ENCODE results near the gene CPNE5. TPM values are rescaled to one million over a fixed set of nuclear protein-coding genes. Genes with fewer than 3 reads are reported as not detected.

CPNE5 gene
- total RNA-seq, 1 experiment from 2014 or later, result 0.59 TPM

DNA sequence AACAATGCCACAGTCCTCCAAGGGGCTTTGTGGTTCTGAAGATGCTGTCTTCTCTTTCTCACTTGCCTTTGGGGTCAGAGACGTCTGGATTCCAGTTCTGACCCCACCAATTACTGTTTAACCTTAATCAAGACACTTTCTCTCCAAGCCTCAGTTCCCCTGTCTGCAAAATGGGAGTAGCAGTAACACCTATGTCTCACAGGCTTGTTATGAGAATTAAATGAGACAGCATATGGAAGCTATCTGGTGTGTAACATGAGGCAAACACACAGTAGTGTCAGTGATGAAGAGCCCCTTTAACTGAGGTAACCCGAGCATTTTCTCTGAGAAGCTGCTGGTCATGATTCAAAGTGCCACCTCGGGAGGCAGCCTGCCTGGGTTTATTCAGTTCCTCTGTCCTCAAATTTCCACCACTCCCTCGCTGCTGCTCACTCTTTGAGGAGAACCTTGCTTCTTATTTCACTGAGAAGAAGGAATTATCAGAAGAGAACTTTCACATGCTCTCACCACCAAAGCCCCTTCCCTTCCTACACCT lies 23.7 kb upstream of the CPNE5 start:
- Histone ChIP-seq H3K36me3 (peaks cover 37% of the 10 kb centered on the region), H3K27me3 (no peaks in the 10 kb centered on the region), H3K9me3 (no peaks in the 10 kb centered on the region), H3K4me3 (no peak overlapping the region)
- DNase-seq, result no peak

DNA sequence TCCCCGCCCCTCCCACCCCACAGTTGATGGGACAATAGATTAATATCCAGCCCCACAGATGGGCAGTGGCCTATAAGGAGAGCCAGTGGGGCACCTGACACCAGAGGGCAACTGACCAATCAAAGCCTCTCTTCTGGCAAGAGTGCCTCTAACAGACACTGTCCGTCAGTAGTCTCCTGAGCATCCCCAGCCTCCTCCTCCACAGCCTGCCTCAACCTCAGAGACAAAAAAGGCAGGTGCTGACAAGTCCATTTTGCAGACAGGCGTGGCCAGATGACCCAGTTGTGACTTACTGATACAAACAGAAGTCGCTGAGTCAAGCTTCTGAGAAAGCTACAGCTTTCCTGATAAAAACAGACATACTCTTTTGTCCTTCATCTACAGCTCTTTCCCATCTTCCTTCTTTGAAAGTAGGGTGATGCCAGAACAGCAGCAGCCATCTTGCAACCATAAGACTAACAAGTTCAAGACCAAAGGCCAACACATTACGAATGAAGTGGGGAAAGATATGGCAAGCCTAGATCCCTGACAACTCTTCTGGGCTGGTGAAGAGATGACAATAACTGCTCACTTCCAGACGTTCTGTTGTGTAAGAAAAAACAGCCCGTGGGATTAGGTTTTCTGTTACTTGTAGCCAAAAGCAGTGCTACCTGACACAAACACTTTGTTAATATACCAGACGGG lies 23.1 kb upstream of the CPNE5 start:
- Histone ChIP-seq H3K27me3 (no peaks in the 10 kb centered on the region), H3K36me3 (peaks cover 35% of the 10 kb centered on the region), H3K4me3 (no peak overlapping the region), H3K9me3 (no peaks in the 10 kb centered on the region)
- DNase-seq, result no peak

DNA sequence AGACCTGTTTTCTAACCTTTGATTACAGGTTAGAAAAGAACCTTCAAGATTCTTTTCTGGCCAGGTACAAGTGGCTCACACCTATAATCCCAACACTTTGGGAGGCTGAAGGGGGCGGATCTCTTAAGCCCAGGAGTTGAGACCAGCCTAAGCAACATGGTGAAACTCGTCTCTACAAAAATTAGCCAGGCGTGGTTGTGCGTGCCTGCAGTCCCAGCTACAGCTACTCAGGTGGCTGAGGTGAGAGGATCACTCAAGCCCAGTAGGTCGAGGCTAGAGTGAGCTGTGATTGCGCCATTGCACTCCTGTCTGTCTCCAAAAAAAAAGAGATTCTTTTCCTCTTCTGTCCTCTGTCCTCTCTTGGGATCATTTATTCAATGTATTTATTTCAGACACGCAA lies 20.9 kb upstream of the CPNE5 start:
- no peak for DNase-seq
- H3K27me3 ChIP-seq, result no peaks in the 10 kb centered on the region
- no peaks in the 10 kb centered on the region for H3K9me3 ChIP-seq
- H3K4me3 ChIP-seq, result no peak overlapping the region
- H3K36me3 ChIP-seq, result peaks cover 49% of the 10 kb centered on the region

GRCh38 chr6:36858407-36858981 lies 19.2 kb upstream of the CPNE5 start:
- Histone ChIP-seq H3K27me3 (no peaks in the 10 kb centered on the region), H3K9me3 (no peaks in the 10 kb centered on the region), H3K36me3 (peaks cover 51% of the 10 kb centered on the region), H3K4me3 (no peak overlapping the region)
- DNase-seq, result peak; percentile 77

GRCh38 chr6:36857325-36857724 lies 18.1 kb upstream of the CPNE5 start:
- Histone ChIP-seq H3K4me3 (no peak overlapping the region), H3K36me3 (peaks cover 49% of the 10 kb centered on the region), H3K27me3 (no peaks in the 10 kb centered on the region), H3K9me3 (no peaks in the 10 kb centered on the region)
- no peak for DNase-seq

- H3K9me3 ChIP-seq, result no peaks in the 10 kb centered on the region; the same call in 1 of the 2 replicates
- H3K27me3 ChIP-seq, result no peaks in the 10 kb centered on the region
- DNase-seq, result no peak
- H3K4me3 ChIP-seq, result no peak overlapping the region
- peaks cover 58% of the 10 kb centered on the region for H3K36me3 ChIP-seq
Observed at GRCh38 chr6:36856277-36856676, 17.0 kb upstream of the CPNE5 start.

DNA sequence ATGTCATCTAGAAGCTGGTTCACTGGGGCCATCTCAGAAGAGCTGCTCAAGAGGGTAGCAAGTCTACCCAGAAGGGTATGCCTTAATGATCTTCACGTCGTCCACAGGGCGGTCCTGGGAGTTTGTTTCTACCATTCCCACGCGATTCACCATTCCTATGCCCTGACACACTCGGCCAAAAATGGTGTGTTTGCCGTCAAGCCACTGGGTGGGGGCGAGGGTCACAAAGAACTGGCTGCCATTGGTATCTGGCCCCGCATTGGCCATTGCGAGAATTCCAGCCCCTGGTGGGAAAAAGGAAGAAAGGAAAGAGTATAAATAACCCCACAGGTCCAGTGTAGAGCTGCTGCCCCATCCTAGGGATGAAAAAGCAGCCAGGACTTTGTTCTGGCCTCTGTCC lies 16.5 kb upstream of the CPNE5 start:
- H3K9me3 ChIP-seq, result peaks cover 3% of the 10 kb centered on the region; the same call in 1 of the 2 replicates
- H3K27me3 ChIP-seq, result no peaks in the 10 kb centered on the region
- peaks cover 57% of the 10 kb centered on the region for H3K36me3 ChIP-seq
- H3K4me3 ChIP-seq, result no peak overlapping the region
- no peak for DNase-seq

GRCh38 chr6:36853325-36853724 lies 14.1 kb upstream of the CPNE5 start:
- H3K9me3 ChIP-seq, result peaks cover 4% of the 10 kb centered on the region; the same call in 1 of the 2 replicates
- no peaks in the 10 kb centered on the region for H3K27me3 ChIP-seq
- peaks cover 61% of the 10 kb centered on the region for H3K36me3 ChIP-seq
- H3K4me3 ChIP-seq, result no peak overlapping the region
- no peak for DNase-seq

DNA sequence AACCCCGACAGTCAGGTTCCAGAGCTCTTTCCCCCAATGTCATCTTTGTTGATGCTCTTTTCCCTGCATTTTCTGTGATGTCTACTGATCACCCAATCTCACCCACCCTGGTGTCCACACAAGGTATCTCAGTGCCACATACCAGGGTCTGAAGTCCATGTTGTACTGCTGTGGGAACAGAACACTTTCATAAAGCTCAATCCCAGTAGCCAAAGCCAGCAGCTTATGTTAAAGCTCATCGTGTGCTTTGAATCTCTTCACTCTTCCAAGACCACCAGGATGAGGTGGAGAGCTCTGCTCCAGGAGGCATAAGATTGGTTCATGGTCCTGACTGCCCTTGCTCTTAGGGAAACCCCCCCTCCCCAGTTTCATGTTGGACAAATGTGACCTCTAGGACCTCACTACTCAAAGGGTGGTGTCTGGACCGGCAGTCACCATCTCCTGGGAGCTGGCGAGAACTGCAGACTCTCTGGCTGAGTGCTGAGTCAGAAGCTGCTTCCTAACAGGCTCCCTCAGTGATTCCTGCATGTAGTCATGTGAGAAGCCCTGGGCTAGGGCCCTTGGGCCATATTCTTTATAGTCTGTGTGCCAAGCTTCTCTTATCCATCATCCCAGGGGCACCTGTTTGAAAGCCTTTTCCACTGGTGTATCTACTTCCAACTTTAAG lies 13.4 kb upstream of the CPNE5 start:
- DNase-seq, result peak; percentile 52
- H3K27me3 ChIP-seq, result no peaks in the 10 kb centered on the region
- H3K9me3 ChIP-seq, result peaks cover 4% of the 10 kb centered on the region; the same call in 1 of the 2 replicates
- H3K4me3 ChIP-seq, result no peak overlapping the region
- peaks cover 61% of the 10 kb centered on the region for H3K36me3 ChIP-seq

- peaks cover 57% of the 10 kb centered on the region for H3K36me3 ChIP-seq
Observed at GRCh38 chr6:36851626-36852025, 12.4 kb upstream of the CPNE5 start.

GRCh38 chr6:36851149-36851614 lies 11.9 kb upstream of the CPNE5 start:
- H3K36me3 ChIP-seq, result peaks cover 52% of the 10 kb centered on the region
- DNase-seq, result no peak

More at GRCh38 chr6:36851626-36852025, 12.4 kb upstream of the CPNE5 start:
- Histone ChIP-seq H3K4me3 (no peak overlapping the region), H3K9me3 (peaks cover 4% of the 10 kb centered on the region; the same call in 1 of the 2 replicates), H3K27me3 (no peaks in the 10 kb centered on the region)
- no peak for DNase-seq

GRCh38 chr6:36850021-36850420 lies 10.8 kb upstream of the CPNE5 start:
- Histone ChIP-seq H3K4me3 (no peak overlapping the region), H3K9me3 (peaks cover 4% of the 10 kb centered on the region; the same call in 1 of the 2 replicates), H3K27me3 (no peaks in the 10 kb centered on the region), H3K36me3 (peaks cover 41% of the 10 kb centered on the region)
- no peak for DNase-seq

More at GRCh38 chr6:36851149-36851614, 11.9 kb upstream of the CPNE5 start:
- Histone ChIP-seq H3K9me3 (peaks cover 4% of the 10 kb centered on the region; the same call in 1 of the 2 replicates), H3K4me3 (no peak overlapping the region), H3K27me3 (no peaks in the 10 kb centered on the region)

- Histone ChIP-seq H3K9me3 (peaks cover 4% of the 10 kb centered on the region; the same call in 1 of the 2 replicates), H3K4me3 (no peak overlapping the region), H3K27me3 (no peaks in the 10 kb centered on the region), H3K36me3 (peaks cover 29% of the 10 kb centered on the region)
- DNase-seq, result no peak
Observed at GRCh38 chr6:36848658-36849441, 9.6 kb upstream of the CPNE5 start.

DNA sequence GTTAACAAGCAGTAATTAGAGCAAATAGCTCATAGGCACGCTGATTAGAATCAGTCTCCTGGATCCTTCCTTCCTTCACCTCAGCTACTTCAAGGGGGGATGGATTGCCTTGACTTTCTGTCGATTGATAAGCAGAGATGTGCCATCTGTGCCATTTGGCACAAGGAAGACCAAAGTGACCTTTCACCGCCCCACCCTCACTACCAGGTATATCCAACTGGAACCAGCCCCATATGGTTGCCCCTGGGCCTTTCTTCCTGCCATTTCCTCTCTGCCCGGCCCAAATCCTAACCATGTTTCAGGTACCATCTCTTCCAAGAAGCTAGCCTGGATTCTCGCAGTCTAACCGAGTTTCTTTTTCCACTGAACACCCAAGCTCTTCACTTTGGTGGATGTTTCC lies 8.7 kb upstream of the CPNE5 start:
- Histone ChIP-seq H3K36me3 (peaks cover 25% of the 10 kb centered on the region), H3K9me3 (peaks cover 4% of the 10 kb centered on the region; the same call in 1 of the 2 replicates), H3K4me3 (no peak overlapping the region), H3K27me3 (no peaks in the 10 kb centered on the region)
- DNase-seq, result no peak

GRCh38 chr6:36847152-36847551 lies 7.9 kb upstream of the CPNE5 start:
- DNase-seq, result no peak
- Histone ChIP-seq H3K36me3 (peaks cover 16% of the 10 kb centered on the region), H3K27me3 (no peaks in the 10 kb centered on the region), H3K9me3 (peaks cover 4% of the 10 kb centered on the region; the same call in 1 of the 2 replicates), H3K4me3 (no peak overlapping the region)

- no peaks in the 10 kb centered on the region for H3K36me3 ChIP-seq
- H3K27me3 ChIP-seq, result no peaks in the 10 kb centered on the region
- no peak for DNase-seq
- no peaks in the 10 kb centered on the region for H3K9me3 ChIP-seq
- no peak overlapping the region for H3K4me3 ChIP-seq
Observed at GRCh38 chr6:36845233-36845632, 6.0 kb upstream of the CPNE5 start.
